GM12878 (cell line): Measurements from ENCODE around the gene DDRGK1. TPM values are rescaled to one million over a fixed set of nuclear protein-coding genes. Genes with fewer than 3 reads are reported as not detected.

Experiments
- ATAC-seq: fragments of 200-7000 bp; cut with Tn5 transposase; 3 replicates; pipeline ENCODE4 v1.9.1; 2020; ENCODE audit warnings: mild to moderate bottlenecking, moderate library complexity
- BruUV-seq: library from RNA; stranded (reverse); fragments of 400-500 nt; replicated peaks from 2 replicates; lab custom pipeline; 2021; lab: Mats Ljungman, UMichigan
- CTCF ChIA-PET: fragments of 300-600 bp; sonication (Branson Sonifier 250); formaldehyde crosslinking; extraction: SDS; loops from one replicate; lab custom pipeline; 2021; ENCODE audit warnings: inconsistent platforms; lab: Yijun Ruan, JAX
- POLR2A ChIA-PET: fragments of 350-600 bp; formaldehyde crosslinking; extraction: SDS; loops from one replicate; lab custom pipeline; 2021; ENCODE audit warnings: inconsistent platforms; lab: Charles Lee
- RAD21 ChIA-PET: fragments of 300-600 bp; sonication (Branson Sonifier 250); formaldehyde crosslinking; loops from one replicate; lab custom pipeline; 2023; ENCODE audit warnings: antibody characterized with exemption; ENCODE audit not compliant: unreplicated experiment; lab: Charles Lee
- SMC1A ChIA-PET: fragments of 300-600 bp; sonication (Branson Sonifier 250); formaldehyde crosslinking; loops from one replicate; lab custom pipeline; 2023; ENCODE audit not compliant: unreplicated experiment, uncharacterized antibody; lab: Charles Lee
- DNase-seq: peaks from one replicate; pipeline ENCODE4 v3.0.0-alpha.2; 2011; ENCODE audit warnings: low read depth, low spot score
- FAIRE-seq: peaks from 3 replicates; lab custom pipeline; 2011; peaks lifted over from hg19 to GRCh38; lab: Jason Lieb, UNC
- H2AFZ ChIP-seq: 2 replicates; pipeline ENCODE4 v1.6.0; 2011; ENCODE audit warnings: low read depth, low read length, control low read depth; ENCODE audit not compliant: control insufficient read depth
- H3K27ac ChIP-seq: 2 replicates; pipeline ENCODE4 v1.5.1; 2011; ENCODE audit warnings: control low read depth; ENCODE audit not compliant: control insufficient read depth, insufficient read depth
- H3K27me3 ChIP-seq, 2 experiments: replicated peaks in 1 of 2; 2 replicates each; pipeline versions ENCODE4 v1.6.0 to v1.6.1; 2011; ENCODE audit warnings: low read length in 1 of 2; ENCODE audit not compliant: control insufficient read depth in 2 of 2, insufficient read depth in 2 of 2
- H3K36me3 ChIP-seq, 2 experiments: 2 replicates each; pipeline ENCODE4 v1.5.1; 2011; ENCODE audit warnings: low read length in 1 of 2; ENCODE audit not compliant: control insufficient read depth in 2 of 2, insufficient read depth in 2 of 2
- H3K4me1 ChIP-seq: 2 replicates; pipeline ENCODE4 v1.6.1; 2011; ENCODE audit warnings: mild to moderate bottlenecking, low read length, moderate library complexity, mixed read lengths; ENCODE audit not compliant: control insufficient read depth, insufficient read depth
- H3K4me2 ChIP-seq: 2 replicates; pipeline ENCODE4 v1.6.0; 2011; ENCODE audit warnings: control low read depth; ENCODE audit not compliant: control insufficient read depth, insufficient read depth
- H3K4me3 ChIP-seq: fragments of 200-600 bp; sonication (generic); 2 replicates; pipeline ENCODE4 v1.5.1; 2016
- H3K79me2 ChIP-seq: 2 replicates; pipeline ENCODE4 v1.6.0; 2011; ENCODE audit warnings: low read length; ENCODE audit not compliant: control insufficient read depth, insufficient read depth
- H3K9ac ChIP-seq: 2 replicates; pipeline ENCODE4 v1.8.0; 2011; ENCODE audit warnings: low read length, control low read depth, mixed read lengths; ENCODE audit not compliant: control insufficient read depth, insufficient read depth
- H3K9me3 ChIP-seq: replicated peaks from 3 replicates; pipeline ENCODE4 v1.5.1; 2011; ENCODE audit warnings: mild to moderate bottlenecking, low read length; ENCODE audit not compliant: control insufficient read depth, insufficient read depth
- H4K20me1 ChIP-seq: 2 replicates; pipeline ENCODE4 v1.6.0; 2011; ENCODE audit not compliant: control insufficient read depth, insufficient read depth
- BCL11A ChIP-seq: IDR thresholded peaks from 2 replicates; pipeline ENCODE4 v1.6.1; 2011; ENCODE audit warnings: low read depth, low read length
- BHLHE40 ChIP-seq, 2 experiments: fragments of 450-650 bp in 1 of 2; IDR thresholded peaks; 2 replicates each; pipeline ENCODE4 v1.6.1; 2011 to 2017; ENCODE audit warnings: low read depth in 2 of 2, borderline replicate concordance in 1 of 2, improper control_type of control experiment in 1 of 2, low read length in 1 of 2, mild to moderate bottlenecking in 1 of 2
- CREB1 ChIP-seq: IDR thresholded peaks from 2 replicates; pipeline ENCODE4 v1.6.1; 2012; ENCODE audit warnings: low read depth, mild to moderate bottlenecking, inconsistent platforms
- ESRRA ChIP-seq: IDR thresholded peaks from 2 replicates; pipeline ENCODE4 v1.6.1; 2012; ENCODE audit warnings: mild to moderate bottlenecking, low read length, improper control_type of control experiment
- EZH2 ChIP-seq: IDR thresholded peaks from 2 replicates; pipeline ENCODE4 v1.6.1; 2012; ENCODE audit warnings: low read depth, mild to moderate bottlenecking, control low read depth, inconsistent platforms, low read length, borderline replicate concordance; ENCODE audit not compliant: control insufficient read depth
- LARP7 ChIP-seq: fragments of 450-650 bp; IDR thresholded peaks from 2 replicates; pipeline ENCODE4 v1.6.1; 2017; ENCODE audit warnings: mild to moderate bottlenecking
- MEF2B ChIP-seq: fragments of 450-650 bp; IDR thresholded peaks from 2 replicates; pipeline ENCODE4 v1.6.1; 2018; ENCODE audit warnings: mild to moderate bottlenecking, moderate library complexity; ENCODE audit not compliant: partially characterized antibody, poor library complexity, severe bottlenecking
- NBN ChIP-seq: fragments of 450-650 bp; IDR thresholded peaks from 2 replicates; pipeline ENCODE4 v1.6.1; 2016
- SP1 ChIP-seq: IDR thresholded peaks from one replicate; pipeline ENCODE4 v1.6.1; 2011; ENCODE audit warnings: low read depth, low read length
- SPI1 ChIP-seq: IDR thresholded peaks from 2 replicates; pipeline ENCODE4 v1.6.1; 2011; ENCODE audit warnings: low read depth, mild to moderate bottlenecking, low read length, moderate library complexity, borderline replicate concordance; ENCODE audit not compliant: insufficient read depth
- TARDBP ChIP-seq: IDR thresholded peaks from 2 replicates; pipeline ENCODE4 v1.6.1; 2016; ENCODE audit warnings: borderline replicate concordance
- ZBTB4 ChIP-seq: fragments of 450-650 bp; formaldehyde crosslinking; IDR thresholded peaks from 2 replicates; pipeline ENCODE4 v1.4.0; 2022; ENCODE audit warnings: mild to moderate bottlenecking, moderate library complexity
- ZNF622 ChIP-seq: fragments of 450-650 bp; IDR thresholded peaks from 2 replicates; pipeline ENCODE4 v1.6.1; 2017; ENCODE audit warnings: mild to moderate bottlenecking, inconsistent platforms
- WGBS: methylation state at CpG from one replicate; pipeline ENCODE4 v1.1.6; 2016; ENCODE audit warnings: low lambda C conversion rate; ENCODE audit not compliant: insufficient replicate concordance, insufficient coverage; ENCODE audit errors: missing lambda C conversion rate; 5-methylcytosine and 5-hydroxymethylcytosine counted together
- in situ Hi-C: fragments of 300-500 bp; cut with MboI; formaldehyde crosslinking; loops from 9 replicates; pipeline ENCODE4 v1.14.3; 2018; ENCODE audit warnings: mixed read lengths
- intact Hi-C: fragments of 100-400 bp; cut with micrococcal nuclease; formaldehyde crosslinking; loops from one replicate; pipeline ENCODE4 v1.14.2; 2022; ENCODE audit not compliant: unreplicated experiment
- polyA plus RNA-seq, 11 experiments: library from polyadenylated mRNA; depleted of rRNA in 4 of 11; unstranded in 6 of 11; stranded (reverse) in 5 of 11; fragments of >200 nt; fragmentation: Nextera tagmentation in 4 of 11; fragmentation: Illumina TruSeq in 1 of 11; extraction: Ambion mirVana in 4 of 11; extraction: Trizol in 1 of 11; gene quantifications; 1 replicate in 1 of 11; 2 replicates in 10 of 11; pipeline versions ENCODE4 v1.2.1 to v1.2.3, GENCODE V29; 2011 to 2016; ENCODE audit warnings: inconsistent platforms in 2 of 11, missing spikeins in 2 of 11, low read depth in 1 of 11
- total RNA-seq, 4 experiments: library from RNA; depleted of rRNA in 3 of 4; stranded (reverse); fragments of >200 nt in 3 of 4; fragmentation: Illumina TruSeq in 1 of 4; extraction: Trizol in 1 of 4; gene quantifications; 2 replicates each; pipeline versions ENCODE4 v1.2.1 to v1.2.3, GENCODE V29; 2013 to 2021

DDRGK1 gene
- total and polyA plus RNA-seq, 10 of the 15 experiments (the other 5 are each of a cell fraction or from before 2014, with no cell fraction given), result 4.0 to 55.2 (median 39.7) TPM

- intact Hi-C loops, result no loop called here
- FAIRE-seq (no peak), ATAC-seq (no peak), DNase-seq (no peak)
- H3K4me3 ChIP-seq, result no peak overlapping the region
- RAD21 ChIA-PET, result no interaction called here
- no TSS peak for BruUV-seq
- no peaks in the 10 kb centered on the region for H4K20me1 ChIP-seq
- CTCF ChIA-PET, result interaction anchor here (1.2 kb wide), 1 partner anchor 487 kb away, joined by 3 read pairs; no protein-coding TSS in a partner anchor
- no peak overlapping the region for H3K9ac ChIP-seq
- POLR2A ChIA-PET, result no interaction called here
- no peaks in the 10 kb centered on the region for H3K9me3 ChIP-seq
- peaks cover 0 to 10% of the 10 kb centered on the region in 2 experiments; a peak in 2 of 4 replicates for H3K36me3 ChIP-seq
- 95% methylated on average over 20 of the region's 20 CpGs for WGBS
- in situ Hi-C loops, result no loop called here
- no peak overlapping the region for H2AFZ ChIP-seq
- peaks cover 13% of the 10 kb centered on the region for H3K4me1 ChIP-seq
- no peaks in the 10 kb centered on the region for H3K79me2 ChIP-seq
- SMC1A ChIA-PET, result no interaction called here
- H3K4me2 ChIP-seq, result no peak overlapping the region
- no peaks in the 10 kb centered on the region for H3K27me3 ChIP-seq
- no peak for TF ChIP-seq ZNF622
- TF ChIP-seq BCL11A, result no peak
- TF ChIP-seq SPI1, result no peak
- no peak for TF ChIP-seq CREB1
- no peak for TF ChIP-seq MEF2B
- TF ChIP-seq SP1, result no peak
- TF ChIP-seq LARP7, result no peak
- no peak for TF ChIP-seq TARDBP
- TF ChIP-seq NBN, result no peak
- no peak for TF ChIP-seq ESRRA
- no peak for TF ChIP-seq ZBTB4 (CRISPR knock-in tag)
- TF ChIP-seq BHLHE40 (IDR thresholded peaks at IDR 0.05; ENCODE audit: borderline replicate concordance in 1 of 2, low read depth in 2 of 2, low read length in 1 of 2), result no peak
- TF ChIP-seq EZH2, result no peak
- TF ChIP-seq, all 136 proteins: peak for 0
- H3K27ac ChIP-seq, result no peak overlapping the region
Measured at GRCh38 chr20:3223994-3224680, 19.7 kb upstream of the DDRGK1 start.
